A673 (cell line): ENCODE data around the gene RNF151.

Source experiments
- CTCF ChIP-seq: fragments of 300-800, 200-600 bp; sonication (generic); conservative IDR thresholded peaks from 2 replicates; pipeline ENCODE4 v1.5.1; 2017; ENCODE audit warnings: low read depth, mild to moderate bottlenecking, antibody characterized with exemption, low read length, moderate library complexity, mixed read lengths
- EZH2 ChIP-seq: fragments of 200-600 bp; sonication (generic); IDR thresholded peaks from 2 replicates; pipeline ENCODE4 v1.6.1; 2017; ENCODE audit warnings: borderline replicate concordance, low read depth, mild to moderate bottlenecking, mixed read lengths, antibody characterized with exemption, low read length; ENCODE audit not compliant: poor library complexity, severe bottlenecking

- no peak for TF ChIP-seq CTCF
- no peak for TF ChIP-seq EZH2
Observed at GRCh38 chr16:1990101-1990350, 23.4 kb downstream of the RNF151 start.
